HepG2 (cell line): ENCODE results near the gene NTRK2. TPM values are rescaled to one million over a fixed set of nuclear protein-coding genes. Genes with fewer than 3 reads are reported as not detected.

Experiments used
- ATAC-seq: fragments of 200-7000 bp; cut with Tn5 transposase; 3 replicates; pipeline ENCODE4 v1.9.1; 2020; ENCODE audit warnings: mild to moderate bottlenecking, moderate library complexity
- BruUV-seq: library from RNA; stranded (reverse); fragments of 400-500 nt; replicated peaks from 2 replicates; lab custom pipeline; 2021; lab: Mats Ljungman, UMichigan
- CTCF ChIA-PET: fragments of 300-600 bp; formaldehyde crosslinking; extraction: SDS; loops from one replicate; lab custom pipeline; 2021; ENCODE audit warnings: low total read pairs, inconsistent platforms, low intra/inter-chr PET ratio; lab: Yijun Ruan, JAX
- POLR2A ChIA-PET: fragments of 350-600 bp; sonication (Branson Sonifier 250); formaldehyde crosslinking; loops from one replicate; lab custom pipeline; 2020; ENCODE audit warnings: antibody characterized with exemption, inconsistent platforms; lab: Yijun Ruan, JAX
- DNase-seq: peaks from one replicate; pipeline ENCODE4 v3.0.0-alpha.2; 2015; ENCODE audit warnings: low spot score
- FAIRE-seq: peaks from 3 replicates; lab custom pipeline; 2011; peaks lifted over from hg19 to GRCh38; lab: Jason Lieb, UNC
- H2AFZ ChIP-seq: one replicate; pipeline ENCODE4 v1.6.1; 2011; ENCODE audit warnings: low read length, inconsistent platforms
- H3K27ac ChIP-seq: fragments of 300-600 bp; 3 replicates; pipeline ENCODE4 v1.8.0; 2011; ENCODE audit warnings: mixed run types, mild to moderate bottlenecking, mixed read lengths, low read length, inconsistent platforms; ENCODE audit not compliant: insufficient read depth; ENCODE audit errors: extremely low read length
- H3K27me3 ChIP-seq, 2 experiments: fragments of 200-600 bp in 1 of 2; 2 replicates in 1 of 2; 3 replicates in 1 of 2; pipeline versions ENCODE4 v1.6.0 to v1.8.0; 2011; ENCODE audit warnings: low read length in 2 of 2, mild to moderate bottlenecking in 2 of 2, moderate library complexity in 2 of 2, inconsistent platforms in 1 of 2; ENCODE audit not compliant: insufficient read depth in 2 of 2, control insufficient read depth in 1 of 2
- H3K36me3 ChIP-seq, 2 experiments: fragments of 200-600 bp in 1 of 2; replicated peaks in 1 of 2; 2 replicates in 1 of 2; 3 replicates in 1 of 2; pipeline versions ENCODE4 v1.5.1 to v1.8.0; 2011; ENCODE audit warnings: low read length in 2 of 2, inconsistent platforms in 1 of 2; ENCODE audit not compliant: insufficient read depth in 2 of 2, control insufficient read depth in 1 of 2
- H3K4me1 ChIP-seq: 2 replicates; pipeline ENCODE4 v1.5.1; 2012; ENCODE audit warnings: low read length, inconsistent platforms; ENCODE audit not compliant: insufficient read depth
- H3K4me2 ChIP-seq: 2 replicates; pipeline ENCODE4 v1.6.0; 2011; ENCODE audit warnings: low read depth, low read length, inconsistent platforms
- H3K4me3 ChIP-seq, 3 experiments: fragments of 200-600 bp in 1 of 3; sonication (generic), shearing (Covaris generic) in 1 of 3; replicated peaks in 1 of 3; 2 replicates each; pipeline ENCODE4 v1.5.1; 2011 to 2016; ENCODE audit warnings: low read length in 3 of 3, inconsistent platforms in 2 of 3, low read depth in 2 of 3, mild to moderate bottlenecking in 2 of 3, control low read depth in 1 of 3, mixed read lengths in 1 of 3; ENCODE audit not compliant: insufficient read depth in 1 of 3
- H3K79me2 ChIP-seq: one replicate; pipeline ENCODE4 v1.6.1; 2011; ENCODE audit warnings: low read length, inconsistent platforms; ENCODE audit not compliant: insufficient read depth
- H3K9ac ChIP-seq: 2 replicates; pipeline ENCODE4 v1.6.0; 2011; ENCODE audit warnings: mild to moderate bottlenecking, low read depth, low read length, inconsistent platforms; ENCODE audit not compliant: insufficient read depth
- H3K9me3 ChIP-seq: 2 replicates; pipeline ENCODE4 v1.5.1; 2012; ENCODE audit warnings: mild to moderate bottlenecking, low read length
- H4K20me1 ChIP-seq: 2 replicates; pipeline ENCODE4 v1.6.0; 2011; ENCODE audit warnings: inconsistent platforms, mild to moderate bottlenecking, low read length, moderate library complexity; ENCODE audit not compliant: insufficient read depth
- BRCA1 ChIP-seq: sonication (generic); formaldehyde crosslinking; IDR thresholded peaks from 2 replicates; pipeline ENCODE4 v1.4.0; 2020; ENCODE audit warnings: missing genetic modification reagents
- FOXJ3 ChIP-seq: sonication (generic); formaldehyde crosslinking; IDR thresholded peaks from 2 replicates; pipeline ENCODE4 v1.4.0; 2020; ENCODE audit warnings: missing genetic modification reagents, mild to moderate bottlenecking, borderline replicate concordance
- FOXO1 ChIP-seq: sonication (generic); formaldehyde crosslinking; IDR thresholded peaks from 2 replicates; pipeline ENCODE4 v1.4.0; 2020; ENCODE audit warnings: missing genetic modification reagents
- GFI1 ChIP-seq: sonication (generic); formaldehyde crosslinking; IDR thresholded peaks from 2 replicates; pipeline ENCODE4 v1.5.0; 2020; ENCODE audit warnings: missing genetic modification reagents, mild to moderate bottlenecking, borderline replicate concordance
- JUN ChIP-seq: sonication (generic); formaldehyde crosslinking; IDR thresholded peaks from 2 replicates; pipeline ENCODE4 v1.4.0; 2020; ENCODE audit warnings: mild to moderate bottlenecking, missing genetic modification reagents
- KLF9 ChIP-seq: IDR thresholded peaks from 2 replicates; pipeline ENCODE4 v1.6.1; 2016; ENCODE audit warnings: low read depth
- NAIF1 ChIP-seq: sonication (generic); formaldehyde crosslinking; IDR thresholded peaks from 2 replicates; pipeline ENCODE4 v1.5.0; 2020; ENCODE audit warnings: mild to moderate bottlenecking, missing genetic modification reagents, borderline replicate concordance
- PCBP1 ChIP-seq: fragments of 200-400 bp; formaldehyde crosslinking; IDR thresholded peaks from 2 replicates; pipeline ENCODE4 v1.6.1; 2017; ENCODE audit warnings: mild to moderate bottlenecking, low read depth, low read length, borderline replicate concordance
- ZFP36L1 ChIP-seq: sonication (generic); formaldehyde crosslinking; IDR thresholded peaks from 2 replicates; pipeline ENCODE4 v1.8.0; 2022; ENCODE audit warnings: mild to moderate bottlenecking, missing genetic modification reagents, moderate library complexity
- ZNF333 ChIP-seq: sonication (generic); formaldehyde crosslinking; IDR thresholded peaks from 2 replicates; pipeline ENCODE4 v1.4.0; 2020; ENCODE audit warnings: mild to moderate bottlenecking, missing genetic modification reagents, borderline replicate concordance
- ZNF724P ChIP-seq: sonication (generic); formaldehyde crosslinking; IDR thresholded peaks from 2 replicates; pipeline ENCODE4 v1.8.0; 2022; ENCODE audit warnings: missing genetic modification reagents, borderline replicate concordance
- ZNF782 ChIP-seq: sonication (generic); formaldehyde crosslinking; IDR thresholded peaks from 2 replicates; pipeline ENCODE4 v1.4.0; 2020; ENCODE audit warnings: missing genetic modification reagents, mild to moderate bottlenecking, borderline replicate concordance
- ZSCAN12 ChIP-seq: sonication (generic); formaldehyde crosslinking; IDR thresholded peaks from 2 replicates; pipeline ENCODE4 v1.9.0; 2021; ENCODE audit warnings: mild to moderate bottlenecking, missing genetic modification reagents
- WGBS: methylation state at CpG from one replicate; pipeline ENCODE4 v1.1.6; 2017; ENCODE audit warnings: low lambda C conversion rate; 5-methylcytosine and 5-hydroxymethylcytosine counted together
- in situ Hi-C: cut with HindIII; loops from 2 replicates; pipeline ENCODE4 v1.10.0; 2017; ENCODE audit warnings: low pct_unique_long_range_greater_than_20kb; ENCODE audit not compliant: extremely low pct_ligation_motif_present
- intact Hi-C: fragments of 100-400 bp; cut with micrococcal nuclease; formaldehyde crosslinking; loops from one replicate; pipeline ENCODE4 v1.10.0; 2022; ENCODE audit not compliant: unreplicated experiment
- polyA plus RNA-seq, 8 experiments: library from polyadenylated mRNA; depleted of rRNA in 3 of 8; stranded (reverse) in 7 of 8; unstranded in 1 of 8; fragments of >200 nt; fragmentation: Illumina TruSeq in 4 of 8; extraction: Trizol in 4 of 8; gene quantifications; 2 replicates each; pipeline versions ENCODE4 v1.2.1 to v1.2.3, GENCODE V29; 2011 to 2016; ENCODE audit warnings: low read depth in 4 of 8, missing spikeins in 1 of 8, mixed read lengths in 1 of 8; ENCODE audit not compliant: insufficient read depth in 1 of 8
- total RNA-seq, 5 experiments: library from RNA; depleted of rRNA; stranded (reverse); fragments of >200 nt; fragmentation: Illumina TruSeq; extraction: Trizol; gene quantifications; 2 replicates each; pipeline ENCODE4 v1.2.3, GENCODE V29; 2016; ENCODE audit warnings: low read depth in 1 of 5
- TF ChIP-seq, protein P1 (sequence below): sonication (generic); formaldehyde crosslinking; IDR thresholded peaks from 2 replicates; pipeline ENCODE4 v1.4.0; 2020; ENCODE audit warnings: missing genetic modification reagents, borderline replicate concordance
- TF ChIP-seq, protein P2 (sequence below): sonication (generic); IDR thresholded peaks from 2 replicates; pipeline ENCODE4 v1.6.1; 2016; ENCODE audit warnings: low read depth, borderline replicate concordance
- TF ChIP-seq, protein P3 (sequence below): sonication (generic); formaldehyde crosslinking; IDR thresholded peaks from 2 replicates; pipeline ENCODE4 v1.5.1; 2020; ENCODE audit warnings: mild to moderate bottlenecking, moderate library complexity, missing genetic modification reagents
- TF ChIP-seq, protein P4 (sequence below): sonication (generic); formaldehyde crosslinking; IDR thresholded peaks from 2 replicates; pipeline ENCODE4 v1.4.0; 2020; ENCODE audit warnings: missing genetic modification reagents
- TF ChIP-seq, protein P5 (sequence below): sonication (generic); formaldehyde crosslinking; IDR thresholded peaks from 2 replicates; pipeline ENCODE4 v1.4.0; 2020; ENCODE audit warnings: missing genetic modification reagents, borderline replicate concordance

NTRK2 gene
- total and polyA plus RNA-seq, 2 of the 13 experiments (the other 11 are each of a cell fraction or from before 2014, with no cell fraction given) = not detected

DNA sequence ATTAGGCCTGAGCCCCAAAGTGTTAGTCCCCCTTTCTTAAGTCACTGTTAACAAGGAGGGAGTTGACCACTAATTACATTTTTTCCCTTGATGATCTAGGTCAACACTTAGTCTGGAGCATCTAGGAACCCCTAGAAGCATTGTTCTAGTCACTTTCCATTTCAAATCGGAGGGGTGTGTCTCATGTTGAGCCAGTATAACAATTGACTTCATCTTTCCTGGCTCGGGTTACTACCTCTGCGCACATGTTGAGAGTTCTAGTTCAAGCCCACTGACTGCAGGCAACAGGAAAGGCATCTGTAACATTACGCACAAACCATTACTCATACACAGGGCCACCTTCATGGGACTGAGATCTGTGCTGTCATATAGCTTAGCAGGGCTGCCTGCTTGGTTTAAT, 164.9 kb downstream of the NTRK2 start (continued):
- TF ChIP-seq, protein P1, sequence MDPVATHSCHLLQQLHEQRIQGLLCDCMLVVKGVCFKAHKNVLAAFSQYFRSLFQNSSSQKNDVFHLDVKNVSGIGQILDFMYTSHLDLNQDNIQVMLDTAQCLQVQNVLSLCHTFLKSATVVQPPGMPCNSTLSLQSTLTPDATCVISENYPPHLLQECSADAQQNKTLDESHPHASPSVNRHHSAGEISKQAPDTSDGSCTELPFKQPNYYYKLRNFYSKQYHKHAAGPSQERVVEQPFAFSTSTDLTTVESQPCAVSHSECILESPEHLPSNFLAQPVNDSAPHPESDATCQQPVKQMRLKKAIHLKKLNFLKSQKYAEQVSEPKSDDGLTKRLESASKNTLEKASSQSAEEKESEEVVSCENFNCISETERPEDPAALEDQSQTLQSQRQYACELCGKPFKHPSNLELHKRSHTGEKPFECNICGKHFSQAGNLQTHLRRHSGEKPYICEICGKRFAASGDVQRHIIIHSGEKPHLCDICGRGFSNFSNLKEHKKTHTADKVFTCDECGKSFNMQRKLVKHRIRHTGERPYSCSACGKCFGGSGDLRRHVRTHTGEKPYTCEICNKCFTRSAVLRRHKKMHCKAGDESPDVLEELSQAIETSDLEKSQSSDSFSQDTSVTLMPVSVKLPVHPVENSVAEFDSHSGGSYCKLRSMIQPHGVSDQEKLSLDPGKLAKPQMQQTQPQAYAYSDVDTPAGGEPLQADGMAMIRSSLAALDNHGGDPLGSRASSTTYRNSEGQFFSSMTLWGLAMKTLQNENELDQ (CRISPR knock-in tag) = no peak
- TF ChIP-seq, protein P2, sequence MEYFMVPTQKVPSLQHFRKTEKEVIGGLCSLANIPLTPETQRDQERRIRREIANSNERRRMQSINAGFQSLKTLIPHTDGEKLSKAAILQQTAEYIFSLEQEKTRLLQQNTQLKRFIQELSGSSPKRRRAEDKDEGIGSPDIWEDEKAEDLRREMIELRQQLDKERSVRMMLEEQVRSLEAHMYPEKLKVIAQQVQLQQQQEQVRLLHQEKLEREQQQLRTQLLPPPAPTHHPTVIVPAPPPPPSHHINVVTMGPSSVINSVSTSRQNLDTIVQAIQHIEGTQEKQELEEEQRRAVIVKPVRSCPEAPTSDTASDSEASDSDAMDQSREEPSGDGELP = no peak

DNA sequence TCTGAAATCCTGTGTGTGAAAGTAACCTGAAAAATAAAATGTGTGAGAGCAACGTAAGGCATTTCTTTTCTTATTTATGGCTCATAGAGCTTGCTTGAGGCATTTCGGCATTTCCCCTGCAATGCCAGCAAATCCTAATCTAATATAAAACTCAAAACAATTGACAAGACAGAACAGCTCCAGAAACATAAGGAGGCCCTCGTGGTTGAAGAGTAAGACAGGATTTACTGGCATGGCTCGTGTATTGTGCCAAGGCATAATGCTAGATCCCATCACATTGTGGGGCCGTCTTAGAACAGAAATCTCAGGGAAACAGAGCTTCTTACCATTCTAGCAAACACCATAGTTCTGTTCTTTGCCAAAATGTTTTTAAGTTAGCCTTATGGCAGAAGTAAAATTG, 166.2 kb downstream of the NTRK2 start:
- POLR2A ChIA-PET = no interaction called here
- no peak for TF ChIP-seq KLF9 (CRISPR knock-in tag)
- no peak for TF ChIP-seq JUN (CRISPR knock-in tag)
- TF ChIP-seq, protein P3, sequence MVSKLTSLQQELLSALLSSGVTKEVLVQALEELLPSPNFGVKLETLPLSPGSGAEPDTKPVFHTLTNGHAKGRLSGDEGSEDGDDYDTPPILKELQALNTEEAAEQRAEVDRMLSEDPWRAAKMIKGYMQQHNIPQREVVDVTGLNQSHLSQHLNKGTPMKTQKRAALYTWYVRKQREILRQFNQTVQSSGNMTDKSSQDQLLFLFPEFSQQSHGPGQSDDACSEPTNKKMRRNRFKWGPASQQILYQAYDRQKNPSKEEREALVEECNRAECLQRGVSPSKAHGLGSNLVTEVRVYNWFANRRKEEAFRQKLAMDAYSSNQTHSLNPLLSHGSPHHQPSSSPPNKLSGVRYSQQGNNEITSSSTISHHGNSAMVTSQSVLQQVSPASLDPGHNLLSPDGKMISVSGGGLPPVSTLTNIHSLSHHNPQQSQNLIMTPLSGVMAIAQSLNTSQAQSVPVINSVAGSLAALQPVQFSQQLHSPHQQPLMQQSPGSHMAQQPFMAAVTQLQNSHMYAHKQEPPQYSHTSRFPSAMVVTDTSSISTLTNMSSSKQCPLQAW = no peak
- TF ChIP-seq, protein P4, sequence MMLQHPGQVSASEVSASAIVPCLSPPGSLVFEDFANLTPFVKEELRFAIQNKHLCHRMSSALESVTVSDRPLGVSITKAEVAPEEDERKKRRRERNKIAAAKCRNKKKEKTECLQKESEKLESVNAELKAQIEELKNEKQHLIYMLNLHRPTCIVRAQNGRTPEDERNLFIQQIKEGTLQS (CRISPR knock-in tag) = no peak
- no peak for TF ChIP-seq FOXJ3
- TF ChIP-seq ZNF724P (CRISPR knock-in tag) = no peak
- TF ChIP-seq, protein P5, sequence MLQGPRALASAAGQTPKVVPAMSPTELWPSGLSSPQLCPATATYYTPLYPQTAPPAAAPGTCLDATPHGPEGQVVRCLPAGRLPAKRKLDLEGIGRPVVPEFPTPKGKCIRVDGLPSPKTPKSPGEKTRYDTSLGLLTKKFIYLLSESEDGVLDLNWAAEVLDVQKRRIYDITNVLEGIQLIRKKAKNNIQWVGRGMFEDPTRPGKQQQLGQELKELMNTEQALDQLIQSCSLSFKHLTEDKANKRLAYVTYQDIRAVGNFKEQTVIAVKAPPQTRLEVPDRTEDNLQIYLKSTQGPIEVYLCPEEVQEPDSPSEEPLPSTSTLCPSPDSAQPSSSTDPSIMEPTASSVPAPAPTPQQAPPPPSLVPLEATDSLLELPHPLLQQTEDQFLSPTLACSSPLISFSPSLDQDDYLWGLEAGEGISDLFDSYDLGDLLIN (CRISPR knock-in tag) = no peak
- no peak for TF ChIP-seq FOXO1
- TF ChIP-seq ZFP36L1 (CRISPR knock-in tag) = no peak
- TF ChIP-seq BRCA1 = no peak
- TF ChIP-seq PCBP1 = no peak
- TF ChIP-seq ZSCAN12 = no peak
- TF ChIP-seq GFI1 (CRISPR knock-in tag) = no peak
- no peak for TF ChIP-seq ZNF333
- TF ChIP-seq NAIF1 (CRISPR knock-in tag) = no peak
- no peak for TF ChIP-seq ZNF782 (CRISPR knock-in tag)

More for the DNA sequence above, 166.2 kb downstream of the NTRK2 start:
- no peak for DNase-seq
- H3K4me3 ChIP-seq = no peak overlapping the region
- H3K9ac ChIP-seq = no peak overlapping the region
- CTCF ChIA-PET = no interaction called here
- in situ Hi-C loops = no loop called here
- no peaks in the 10 kb centered on the region for H3K9me3 ChIP-seq
- no peak overlapping the region for H3K4me2 ChIP-seq
- H3K36me3 ChIP-seq = no peaks in the 10 kb centered on the region
- no peaks in the 10 kb centered on the region for H3K79me2 ChIP-seq
- ATAC-seq = no peak
- H4K20me1 ChIP-seq = no peaks in the 10 kb centered on the region
- H3K27me3 ChIP-seq = no peaks in the 10 kb centered on the region
- no peaks in the 10 kb centered on the region for H3K4me1 ChIP-seq
- intact Hi-C loops = no loop called here
- BruUV-seq = no TSS peak
- WGBS = 7% methylated on average over 5 of the region's 5 CpGs
- H2AFZ ChIP-seq = no peak overlapping the region
- no peak for FAIRE-seq
- no peak overlapping the region for H3K27ac ChIP-seq
